Esophagus squamous epithelium (tissue), 5 donors: ENCODE results near the gene LAP3. TPM values are rescaled to one million over a fixed set of nuclear protein-coding genes. Genes with fewer than 3 reads are reported as not detected.
A peak's percentile ranks its signal among the peaks of the same experiment; 100 is the strongest.

Experiments
- DNase-seq: peaks from one replicate; lab custom pipeline; 2025; lab: John Stamatoyannopoulos, UW
- H3K27ac ChIP-seq, 4 donors: fragments of 200-600 bp; sonication (generic); one replicate each; pipeline ENCODE4 v1.5.1; 2016 to 2019; ENCODE audit warnings: mild to moderate bottlenecking in 1 of 4
- H3K27me3 ChIP-seq, 4 donors: fragments of 200-600 bp; sonication (generic); 1 replicate in 3 of 4; 2 replicates in 1 of 4; pipeline versions ENCODE4 v1.5.1 to v1.6.0; 2017 to 2021; ENCODE audit warnings: antibody characterized with exemption in 1 of 4
- H3K36me3 ChIP-seq, 3 donors: fragments of 200-600 bp; sonication (generic); one replicate each; pipeline ENCODE4 v1.5.1; 2016 to 2019
- H3K4me1 ChIP-seq, 3 donors: fragments of 200-600 bp; sonication (generic); one replicate each; pipeline ENCODE4 v1.5.1; 2017 to 2019
- H3K4me3 ChIP-seq, 4 donors: fragments of 200-600 bp; sonication (generic); 1 replicate in 3 of 4; 2 replicates in 1 of 4; pipeline ENCODE4 v1.5.1; 2016 to 2019; ENCODE audit warnings: mild to moderate bottlenecking in 2 of 4, moderate library complexity in 1 of 4
- H3K9me3 ChIP-seq, 3 donors: fragments of 200-600 bp; sonication (generic); one replicate each; pipeline ENCODE4 v1.5.1; 2016 to 2019
- CTCF ChIP-seq, 6 experiments: fragments of 450-650 bp in 4 of 6; fragments of 200-600 bp in 2 of 6; sonication (generic) in 2 of 6; IDR thresholded peaks; one replicate each; pipeline ENCODE4 v1.5.1; 2016 to 2019; ENCODE audit warnings: antibody characterized with exemption in 6 of 6, mild to moderate bottlenecking in 4 of 6, moderate library complexity in 4 of 6
- POLR2A ChIP-seq, 4 donors: fragments of 450-650 bp; IDR thresholded peaks; one replicate each; pipeline ENCODE4 v1.6.1; 2017; ENCODE audit warnings: antibody characterized with exemption in 4 of 4, mild to moderate bottlenecking in 4 of 4, moderate library complexity in 3 of 4
- WGBS, 2 donors: methylation state at CpG; one replicate each; pipeline ENCODE4 v1.1.5; 2018; 5-methylcytosine and 5-hydroxymethylcytosine counted together
- intact Hi-C: fragments of 100-400 bp; cut with DNase I; formaldehyde crosslinking; loops from one replicate; pipeline ENCODE4 v1.15.0; 2022
- total RNA-seq, 4 donors: library from RNA; depleted of rRNA; stranded (reverse); fragments of >200 nt; gene quantifications; one replicate each; pipeline ENCODE4 v1.1.0, GENCODE V29; 2016
- donor health status: DM: yes; HTN: yes; CAD: no.

Gene LAP3
- total RNA-seq, 4 donors from 2014 or later = 30.2 to 80.5 (median 54.6) TPM

- DNase-seq = no peak
- intact Hi-C loops = no loop called here
- WGBS, 2 donors = 77 to 91% methylated on average over 6 of the region's 6 CpGs
- H3K9me3 ChIP-seq = no peaks in the 10 kb centered on the region
- H3K4me3 ChIP-seq = no peak overlapping the region
- TF ChIP-seq POLR2A (IDR thresholded peaks at IDR 0.05) (no peak), CTCF (IDR thresholded peaks at IDR 0.05) (no peak)
- H3K4me1 ChIP-seq = no peaks in the 10 kb centered on the region
- no peak overlapping the region for H3K27ac ChIP-seq
- peaks cover 0 to 100% (median 30%) of the 10 kb centered on the region in 3 donors for H3K36me3 ChIP-seq
- H3K27me3 ChIP-seq = no peaks in the 10 kb centered on the region
These were observed 18.5 kb downstream of the LAP3 start for GRCh38 chr4:17595471-17596005.

- H3K4me1 ChIP-seq = no peaks in the 10 kb centered on the region
- H3K4me3 ChIP-seq = no peak overlapping the region
- no peak for DNase-seq
- H3K9me3 ChIP-seq = no peaks in the 10 kb centered on the region
- WGBS, 2 donors = 56 to 70% methylated on average over 7 of the region's 7 CpGs
- TF ChIP-seq POLR2A (IDR thresholded peaks at IDR 0.05) (no peak), CTCF (IDR thresholded peaks at IDR 0.05) (peak in 3 of 6 experiments; percentile 19 to 42 (median 20))
- no peak overlapping the region for H3K27ac ChIP-seq
- intact Hi-C loops = no loop called here
- H3K27me3 ChIP-seq = no peaks in the 10 kb centered on the region
- H3K36me3 ChIP-seq = peaks cover 0 to 100% (median 30%) of the 10 kb centered on the region in 3 donors
These were observed 20.5 kb downstream of the LAP3 start for GRCh38 chr4:17597517-17597916.

- TF ChIP-seq POLR2A (IDR thresholded peaks at IDR 0.05) = no peak
- TF ChIP-seq CTCF (IDR thresholded peaks at IDR 0.05) = no peak
- H3K36me3 ChIP-seq = peaks cover 4 to 92% (median 25%) of the 10 kb centered on the region in 3 donors
- H3K4me1 ChIP-seq = no peaks in the 10 kb centered on the region
- H3K9me3 ChIP-seq = no peaks in the 10 kb centered on the region
- intact Hi-C loops = no loop called here
- no peak for DNase-seq
- no peak overlapping the region for H3K4me3 ChIP-seq
- H3K27ac ChIP-seq = no peak overlapping the region
- 92 to 100% methylated on average over 1 of the region's 1 CpG for WGBS, 2 donors
- H3K27me3 ChIP-seq = no peaks in the 10 kb centered on the region
These were observed 22.8 kb downstream of the LAP3 start for GRCh38 chr4:17599826-17600225.

- WGBS, 2 donors = 62 to 87% methylated on average over 3 of the region's 3 CpGs
- Histone ChIP-seq H3K27me3 (no peaks in the 10 kb centered on the region), H3K36me3 (peaks cover 9 to 79% (median 10%) of the 10 kb centered on the region in 3 donors), H3K27ac (no peak overlapping the region), H3K4me1 (no peaks in the 10 kb centered on the region), H3K9me3 (no peaks in the 10 kb centered on the region), H3K4me3 (no peak overlapping the region)
- intact Hi-C loops = no loop called here
- TF ChIP-seq POLR2A (IDR thresholded peaks at IDR 0.05) (no peak), CTCF (IDR thresholded peaks at IDR 0.05) (no peak)
- no peak for DNase-seq
These were observed 28.2 kb downstream of the LAP3 start for GRCh38 chr4:17605236-17605635.

GRCh38 chr4:17613761-17614415, 36.9 kb downstream of the LAP3 start:
- Histone ChIP-seq H3K4me3 (peak overlapping the region; percentile 59 to 92 (median 78)), H3K4me1 (peaks cover 17 to 48% (median 32%) of the 10 kb centered on the region in 3 donors), H3K27me3 (no peaks in the 10 kb centered on the region), H3K27ac (peak overlapping the region; percentile 79 to 92 (median 87)), H3K9me3 (no peaks in the 10 kb centered on the region), H3K36me3 (peaks cover 0 to 27% (median 3%) of the 10 kb centered on the region in 3 donors)
- no peak for TF ChIP-seq CTCF (IDR thresholded peaks at IDR 0.05)
- TF ChIP-seq POLR2A (IDR thresholded peaks at IDR 0.05) = no peak
- DNase-seq = no peak
- WGBS, 2 donors = 0 to 1% methylated on average over 19 to 23 of the region's 23 CpGs
- intact Hi-C loops = no loop called here
